GM19193 (cell line): Measurements from ENCODE around the gene VKORC1L1.

Experiments
- POLR2A ChIP-seq: IDR thresholded peaks from 4 replicates; pipeline ENCODE4 v1.6.1; 2011; ENCODE audit not compliant: insufficient read depth, insufficient read length; ENCODE audit errors: extremely low read depth

VKORC1L1 gene

DNA sequence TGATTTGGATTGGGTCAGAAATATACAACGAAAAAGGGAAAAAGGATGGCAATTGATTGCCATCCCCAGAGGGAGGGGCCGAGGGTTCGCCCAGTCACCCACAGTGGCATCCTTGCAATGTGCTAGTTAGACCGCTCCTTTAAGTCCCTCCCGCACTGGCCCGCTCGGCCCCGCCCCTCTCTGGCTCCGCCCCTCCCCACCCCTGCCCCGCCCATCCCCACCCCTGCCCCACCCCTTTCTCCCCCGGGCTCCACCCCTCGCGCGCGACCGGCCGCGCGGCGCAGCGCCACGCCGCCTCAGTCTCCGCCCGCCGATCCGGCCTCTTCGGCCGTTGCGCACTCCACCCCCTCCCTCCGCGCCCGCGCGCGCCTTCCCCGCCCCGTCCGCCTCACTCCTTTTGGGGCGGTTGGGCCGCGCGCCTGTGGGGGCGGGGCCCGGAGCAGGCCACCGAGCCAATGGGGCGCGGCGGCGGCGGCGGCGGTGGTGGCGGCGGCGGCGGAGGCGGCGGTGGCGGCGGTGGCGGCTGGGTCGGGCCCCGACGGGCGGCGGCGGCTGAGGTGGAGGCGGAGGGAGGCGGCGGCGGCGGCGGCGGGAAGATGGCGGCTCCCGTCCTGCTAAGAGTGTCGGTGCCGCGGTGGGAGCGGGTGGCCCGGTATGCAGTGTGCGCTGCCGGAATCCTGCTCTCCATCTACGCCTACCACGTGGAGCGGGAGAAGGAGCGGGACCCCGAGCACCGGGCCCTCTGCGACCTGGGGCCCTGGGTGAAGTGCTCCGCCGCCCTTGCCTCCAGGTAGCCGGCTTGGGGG is at the start of gene VKORC1L1:
Gene VKORC1L1, plus strand, starts transcription at position 299 of the 806 bp plus-strand sequence. Its CDS starts 298 bp downstream, at position 597.
- TF ChIP-seq POLR2A: no peak

DNA sequence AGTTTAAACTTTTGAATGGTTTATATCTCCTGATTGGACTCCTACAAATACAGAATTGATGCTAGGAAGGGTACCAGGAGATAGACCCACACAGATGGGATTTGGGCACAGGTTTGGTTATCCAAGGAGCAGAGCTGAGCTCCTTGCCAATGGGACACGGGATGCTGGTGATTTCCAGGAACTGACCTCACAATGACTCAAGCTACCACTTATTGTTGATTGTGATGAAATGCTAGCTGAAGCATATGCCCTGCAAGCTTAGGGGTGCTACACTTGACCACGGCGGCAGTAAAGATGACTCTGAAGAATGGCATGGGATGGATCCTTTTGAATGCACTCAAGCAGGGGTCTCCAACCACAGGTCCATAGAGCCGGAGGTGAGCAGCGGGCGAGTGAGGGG is 45.5 kb upstream of the VKORC1L1 start:
- no peak for TF ChIP-seq POLR2A

DNA sequence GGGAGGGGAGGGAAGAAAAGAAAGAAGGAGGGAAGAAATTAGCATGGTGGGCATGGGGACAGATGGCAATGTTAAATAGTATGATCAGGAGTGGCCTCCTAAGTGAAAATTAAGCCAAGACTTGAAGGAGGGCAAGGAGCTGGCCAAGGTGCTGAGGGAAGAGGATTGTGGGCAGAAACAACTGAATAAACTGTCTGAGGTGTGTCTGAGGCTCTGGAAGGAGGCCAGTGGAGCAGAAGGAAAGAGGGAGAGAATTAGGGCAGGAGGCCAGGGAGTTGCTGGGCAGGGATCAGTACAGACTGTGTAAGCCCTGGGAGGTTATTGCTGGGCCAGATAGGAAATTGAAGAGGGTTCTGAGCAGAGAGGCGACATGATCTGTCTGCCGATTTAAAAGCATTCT is 40.6 kb upstream of the VKORC1L1 start:
- TF ChIP-seq POLR2A: no peak

DNA sequence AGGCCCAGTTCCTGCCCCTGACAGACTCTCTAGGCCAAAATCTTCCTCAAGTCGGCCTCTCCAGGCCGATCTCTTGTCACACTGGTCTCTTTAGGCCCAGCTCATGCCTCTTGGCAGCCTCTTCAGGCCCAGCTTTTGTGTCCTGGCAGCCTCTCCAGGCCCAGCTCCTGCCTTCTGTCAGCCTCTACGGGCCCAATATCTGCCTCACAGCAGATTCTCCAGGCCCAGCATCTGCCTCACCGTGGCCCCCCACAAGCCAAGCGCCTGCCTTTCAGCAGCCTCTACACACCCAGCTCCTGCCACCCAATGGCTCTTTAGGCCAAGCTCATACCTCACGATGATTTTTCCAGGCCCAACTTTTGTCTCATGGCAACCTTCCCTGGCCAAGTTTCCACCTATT is 33.0 kb upstream of the VKORC1L1 start:
- TF ChIP-seq POLR2A: no peak

DNA sequence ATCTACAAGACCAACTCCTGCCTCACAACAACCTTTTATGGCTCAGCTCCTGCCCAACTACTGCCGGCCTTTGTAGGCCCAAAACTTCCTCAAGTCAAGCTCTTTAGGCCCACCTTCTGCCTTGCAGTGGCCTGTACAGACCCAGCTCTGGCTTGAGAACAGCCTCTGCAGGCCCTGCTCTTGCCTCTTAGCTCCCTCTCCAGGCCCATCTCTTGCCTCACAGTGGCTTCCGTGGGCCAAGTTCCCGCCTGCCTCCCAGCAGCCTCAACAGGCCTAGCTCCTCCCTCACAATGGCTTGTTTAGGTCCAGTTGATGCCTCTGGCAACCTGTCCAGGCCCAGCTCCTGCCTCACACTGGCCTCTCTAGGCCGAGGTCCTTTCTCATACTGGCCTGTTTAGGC is 32.4 kb upstream of the VKORC1L1 start:
- TF ChIP-seq POLR2A: no peak

DNA sequence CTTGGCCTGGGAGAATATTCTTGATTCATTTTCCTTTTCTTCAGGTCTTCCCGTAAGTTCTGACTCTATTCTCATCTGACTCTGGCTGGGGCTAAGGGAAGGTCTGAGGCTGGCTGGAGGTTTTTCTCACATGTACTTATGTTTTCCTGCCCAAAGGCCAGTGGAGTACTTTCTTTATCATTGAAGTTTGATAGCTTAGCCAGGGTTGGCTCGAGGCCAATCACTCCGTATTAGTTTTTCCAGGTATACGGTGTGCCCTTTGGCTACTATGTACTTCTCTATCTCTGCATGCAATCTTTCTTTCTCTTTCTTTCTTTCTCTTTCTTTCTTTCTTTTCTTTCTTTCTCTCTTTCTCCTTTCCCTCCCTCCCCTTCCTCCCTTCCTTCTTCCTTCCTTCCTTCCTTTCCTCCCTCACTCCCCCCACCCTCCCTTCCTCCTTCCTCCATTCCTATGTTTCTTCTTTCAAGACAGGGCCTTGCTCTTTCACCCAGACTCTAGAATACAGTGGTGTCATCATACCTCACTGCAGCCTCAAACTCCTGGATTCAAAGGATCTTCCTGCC is 26.8 kb upstream of the VKORC1L1 start:
- no peak for TF ChIP-seq POLR2A

DNA sequence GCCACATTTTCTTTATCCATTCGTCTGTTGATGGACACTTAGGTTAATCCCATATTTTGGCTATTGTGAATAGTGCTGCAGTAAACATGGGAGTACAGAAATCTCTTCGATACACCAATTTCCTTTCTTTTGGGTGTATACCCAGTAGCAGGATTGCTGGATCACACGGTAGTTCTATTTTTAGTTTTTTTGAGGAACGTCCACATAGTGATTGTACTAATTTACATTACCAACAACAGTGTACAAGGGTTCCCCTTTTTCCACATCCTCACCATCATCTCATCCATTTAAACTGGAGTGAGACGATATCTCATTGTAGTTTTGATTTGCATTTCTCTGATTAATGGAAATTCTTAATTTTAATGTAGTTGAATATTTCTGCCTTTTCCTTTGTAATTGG is 19.3 kb downstream of the VKORC1L1 start:
- no peak for TF ChIP-seq POLR2A

DNA sequence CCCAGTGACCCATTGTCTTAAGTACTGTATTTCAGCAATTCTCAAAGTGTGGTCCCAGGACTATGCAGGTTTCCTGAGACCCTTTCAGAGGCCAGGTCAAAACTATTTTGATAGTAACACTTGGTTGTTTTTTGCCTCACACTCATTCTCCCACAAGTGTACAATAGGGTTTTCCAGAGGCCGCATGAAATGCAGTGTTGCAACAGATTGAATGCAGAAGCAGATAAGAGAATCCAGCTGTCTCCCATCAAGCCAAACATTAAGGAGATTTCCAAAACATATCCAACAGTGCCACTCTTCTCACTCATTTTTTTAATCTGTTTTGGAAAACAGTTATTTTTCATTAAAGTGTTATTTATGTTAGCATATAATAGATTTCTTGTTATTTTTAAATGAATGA is 20.0 kb downstream of the VKORC1L1 start:
- TF ChIP-seq POLR2A: no peak

DNA sequence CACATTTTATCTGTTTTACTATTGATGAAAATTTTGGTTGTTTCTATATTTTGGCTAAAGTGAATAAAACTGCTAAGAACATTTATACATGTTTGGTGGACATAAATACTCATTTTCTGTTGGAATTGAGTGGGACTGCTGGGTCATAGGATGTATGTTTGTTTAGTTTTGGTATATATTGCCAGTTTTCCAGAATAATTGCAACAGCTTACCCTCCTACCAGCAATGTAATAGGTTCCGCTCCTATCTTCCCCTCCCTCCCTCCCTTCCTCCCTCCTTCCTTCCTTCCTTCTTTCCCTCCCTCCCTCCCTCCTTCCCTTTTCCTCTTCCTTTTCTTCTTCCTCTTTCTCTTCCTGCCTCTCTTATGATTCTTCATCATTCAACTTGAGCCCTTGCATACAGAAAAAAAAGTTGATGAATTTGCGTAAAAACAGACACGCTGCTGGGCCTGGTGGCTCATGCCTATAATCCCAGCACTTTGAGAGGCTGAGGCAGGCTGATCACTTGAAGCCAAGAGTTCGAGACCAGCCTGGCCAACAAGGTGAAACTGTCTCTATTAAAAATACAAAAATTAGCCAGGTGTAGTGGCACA is 23.5 kb downstream of the VKORC1L1 start:
- TF ChIP-seq POLR2A: no peak

DNA sequence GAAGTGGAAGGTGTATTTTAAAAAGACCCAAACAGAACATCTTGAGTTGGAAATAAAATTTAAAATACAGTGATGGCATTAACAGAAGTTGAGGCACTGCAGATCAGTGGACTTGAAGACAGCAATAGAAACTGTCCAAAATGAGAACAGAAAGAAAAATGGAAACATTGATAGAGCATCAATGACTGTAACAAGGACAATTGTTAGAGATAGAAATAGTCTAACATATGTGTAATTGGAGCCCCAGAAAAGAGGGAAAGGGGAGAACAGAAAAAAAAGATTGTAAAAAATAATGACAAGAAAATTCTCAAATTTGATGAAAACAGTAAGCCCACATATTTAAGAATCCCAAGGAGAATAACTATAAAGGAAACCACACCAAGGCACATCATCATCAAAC is 29.4 kb downstream of the VKORC1L1 start:
- no peak for TF ChIP-seq POLR2A

DNA sequence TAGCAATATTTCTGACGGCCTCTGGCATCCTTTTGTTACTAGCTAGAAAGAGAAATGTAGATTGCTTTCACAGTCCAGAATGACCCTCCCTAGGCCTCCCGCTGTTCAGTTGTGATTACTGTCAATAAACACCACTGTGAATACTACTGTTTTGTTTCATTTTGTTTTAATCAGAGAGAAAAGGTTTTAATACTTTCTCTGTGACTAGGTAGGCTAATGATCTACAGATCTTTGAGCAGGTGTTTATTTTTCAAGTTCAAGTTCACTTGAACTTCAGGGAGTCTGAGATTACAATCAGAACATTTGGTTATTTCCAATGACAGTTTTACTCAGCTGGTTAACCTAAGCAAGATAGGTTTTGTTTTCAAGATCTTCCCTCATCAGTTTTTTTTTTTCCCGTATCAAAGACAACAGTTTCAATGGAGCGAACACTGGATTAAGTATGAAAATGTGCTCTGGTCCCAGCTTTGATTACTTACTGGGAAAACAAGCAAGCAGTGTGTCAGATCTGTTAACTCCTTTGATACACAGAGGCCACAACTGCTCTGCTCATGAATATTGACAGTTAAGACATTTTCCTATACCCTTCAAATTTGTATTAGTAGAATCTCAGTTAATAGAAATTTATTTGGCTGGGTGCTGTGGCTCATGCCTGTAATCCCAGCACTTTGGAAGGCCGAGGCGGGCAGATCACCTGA is 34.8 kb downstream of the VKORC1L1 start:
- TF ChIP-seq POLR2A: no peak

DNA sequence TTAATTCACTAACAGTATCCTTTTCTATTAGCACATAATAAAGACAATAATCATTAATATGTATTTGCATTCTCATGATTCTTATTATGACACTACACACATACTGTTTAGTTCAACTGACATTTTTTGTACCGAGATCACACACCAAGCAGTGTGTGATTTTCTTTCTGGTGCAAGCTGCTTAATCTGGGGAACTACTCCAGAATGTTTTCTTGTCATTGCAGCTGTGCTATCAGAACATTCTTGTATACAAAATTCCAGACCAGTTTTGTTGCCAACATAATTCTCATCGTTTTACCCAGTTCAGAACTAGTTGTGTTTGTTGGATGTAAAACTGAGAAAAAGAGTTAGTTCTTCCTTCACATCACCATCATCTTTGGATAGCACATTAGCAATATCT is 37.4 kb downstream of the VKORC1L1 start:
- no peak for TF ChIP-seq POLR2A

DNA sequence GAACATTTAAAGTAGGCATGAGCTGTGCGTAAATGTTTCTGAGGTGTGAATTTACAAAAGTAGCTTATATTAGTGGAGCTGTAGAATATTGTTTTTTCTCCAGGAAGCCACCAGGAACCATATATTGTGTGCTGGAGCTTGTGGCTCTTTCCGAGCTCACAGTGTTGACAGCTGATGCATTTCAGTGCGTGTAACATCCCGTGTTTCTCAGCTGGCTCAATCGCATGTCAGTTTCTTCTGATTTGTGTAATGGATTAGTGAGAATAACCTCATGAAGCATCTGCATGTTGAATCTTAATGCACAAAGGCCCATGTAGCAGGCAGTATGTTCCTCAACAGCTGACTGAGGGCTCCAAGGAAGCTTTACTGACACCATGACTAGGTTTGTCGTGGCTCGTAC is 39.4 kb downstream of the VKORC1L1 start:
- no peak for TF ChIP-seq POLR2A

DNA sequence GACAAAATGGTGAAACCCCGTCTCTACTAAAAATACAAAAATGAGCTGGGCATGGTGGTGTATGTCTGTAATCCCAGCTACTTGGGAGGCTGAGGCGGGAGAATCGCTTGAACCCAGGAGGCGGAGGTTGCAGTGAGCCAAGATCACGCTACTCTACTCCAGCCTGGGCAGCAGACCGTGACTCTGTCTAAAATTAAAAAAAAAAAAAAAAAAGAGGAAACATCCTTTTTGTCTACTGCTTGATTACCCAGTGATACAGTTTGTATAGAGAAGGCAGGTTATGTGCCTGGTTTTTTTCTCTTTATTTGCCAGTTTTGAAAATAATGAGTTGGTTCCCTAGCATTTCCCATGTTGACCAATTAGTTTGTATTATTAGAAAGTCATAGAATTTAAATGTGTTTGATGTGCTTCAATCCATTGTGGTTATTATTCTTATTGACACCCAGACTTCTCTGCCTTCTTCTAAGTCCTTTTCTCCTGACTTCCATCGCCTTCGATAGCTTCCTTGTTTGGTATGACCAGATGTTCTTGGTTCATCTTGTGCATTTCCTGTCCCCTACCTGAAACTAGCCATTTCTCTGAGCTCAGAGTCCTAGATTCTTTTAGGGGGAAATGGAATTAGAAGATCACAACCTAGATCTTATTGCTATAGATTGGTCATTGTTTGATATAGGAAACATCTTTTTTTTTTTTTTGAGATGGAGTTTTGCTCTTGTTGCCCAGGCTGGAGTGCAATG is 43.2 kb downstream of the VKORC1L1 start:
- no peak for TF ChIP-seq POLR2A

DNA sequence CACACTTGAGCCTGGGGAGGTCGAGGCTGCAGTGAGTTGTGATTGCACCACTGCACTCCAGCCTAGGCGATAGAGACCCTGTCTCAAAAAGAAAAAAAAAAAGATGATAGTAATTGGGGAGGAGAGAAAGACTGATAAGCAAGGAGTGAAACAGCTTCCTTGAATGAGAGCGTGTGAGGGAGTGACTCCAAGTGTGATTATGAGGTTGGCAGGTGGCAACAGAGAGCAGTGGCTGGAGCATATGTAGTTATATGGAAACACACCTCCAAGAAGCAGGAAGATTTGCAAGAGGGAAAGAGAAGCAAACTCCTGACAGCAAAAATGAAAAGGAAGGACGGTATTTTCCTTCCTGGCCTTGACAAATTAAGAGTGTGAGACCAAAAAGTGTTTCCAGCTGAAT is 50.4 kb downstream of the VKORC1L1 start:
- no peak for TF ChIP-seq POLR2A

DNA sequence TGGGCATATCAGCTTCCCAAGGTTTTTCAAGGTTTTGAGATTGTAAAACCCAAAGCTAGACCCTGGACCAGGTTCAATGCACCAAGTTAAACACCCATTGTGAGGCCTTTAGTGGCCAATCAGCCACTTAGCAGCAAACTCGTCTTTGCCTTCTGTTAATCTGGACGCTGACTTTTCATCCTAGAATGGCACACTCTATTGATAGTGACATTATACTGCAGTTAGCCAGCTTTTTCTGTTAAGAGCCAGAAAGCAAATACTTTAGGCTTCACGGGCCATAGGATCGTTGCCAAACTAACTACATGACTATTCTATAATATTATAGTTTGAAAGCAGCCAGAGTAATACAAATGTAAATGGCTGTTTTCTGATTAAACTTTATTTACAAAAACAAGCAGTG is 51.3 kb downstream of the VKORC1L1 start:
- no peak for TF ChIP-seq POLR2A

DNA sequence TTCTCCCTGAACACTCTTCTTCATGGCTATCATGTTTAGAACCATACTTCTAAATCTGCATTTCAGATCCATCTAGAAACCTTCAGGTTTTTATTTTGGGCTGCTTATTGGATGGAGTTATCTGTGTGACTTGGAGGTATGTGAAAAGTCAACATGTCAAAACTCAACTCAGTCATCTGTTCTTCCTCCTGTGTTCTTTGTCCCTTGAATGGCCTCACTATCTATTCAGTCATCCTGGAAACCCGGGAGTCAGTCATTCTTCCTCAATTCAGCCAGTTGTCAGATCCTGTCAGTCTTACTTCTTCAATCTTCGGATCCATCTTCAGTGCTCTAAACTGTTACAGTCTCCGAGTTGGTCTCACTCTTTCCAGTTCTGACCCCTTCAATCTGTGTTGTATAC is 52.2 kb downstream of the VKORC1L1 start:
- no peak for TF ChIP-seq POLR2A
